Measurements from ENCODE around the gene SPINK8.

SPINK8 gene

DNA sequence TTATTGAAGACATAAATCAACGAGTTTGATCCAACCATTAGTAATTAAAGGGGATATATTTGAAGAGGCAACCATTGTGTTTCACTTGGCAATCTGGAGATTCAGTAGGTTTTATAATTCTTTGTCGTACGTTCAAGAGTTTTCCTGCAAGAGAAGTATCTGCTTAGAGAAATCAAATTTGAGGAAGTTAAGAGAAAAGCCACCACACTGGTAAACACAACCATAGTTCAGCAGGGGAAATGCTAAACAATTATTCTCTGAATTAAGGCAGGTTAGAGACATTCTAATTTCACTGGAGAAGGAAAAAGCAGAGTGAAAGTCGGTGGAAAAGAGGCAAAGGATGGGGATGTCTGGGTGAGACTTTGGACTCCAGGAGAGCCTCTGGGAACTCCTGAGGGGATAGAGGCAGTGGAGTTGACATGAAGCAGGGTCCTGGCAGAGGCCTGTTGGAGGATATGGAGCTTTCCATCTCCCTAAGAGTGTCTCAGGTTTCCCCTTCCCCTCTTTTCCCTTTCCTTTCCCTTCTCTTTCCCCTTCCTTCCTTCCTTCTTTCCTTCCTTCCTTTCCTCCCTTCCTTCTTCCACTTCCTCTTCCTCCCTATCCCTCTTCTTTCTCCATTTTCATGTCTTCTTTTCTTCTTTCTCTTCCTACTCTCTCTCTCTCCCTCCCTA lies 26.5 kb downstream of the SPINK8 start:
- no peak overlapping the region for H3K4ac ChIP-seq (ENCODE audit: low read depth, low read length)
- H3K27ac ChIP-seq (ENCODE audit: low read depth, low read length), result no peak overlapping the region
- no peak overlapping the region for H2AK5ac ChIP-seq (ENCODE audit: low read length)
- no CpG with 5 or more reads among the region's 4 CpGs for WGBS (ENCODE audit: extremely low coverage, insufficient coverage, insufficient read length)
- no peaks in the 10 kb centered on the region for H3K27me3 ChIP-seq (ENCODE audit: insufficient read depth, low read length)
- no peak overlapping the region for H2BK120ac ChIP-seq (ENCODE audit: insufficient read depth, low read length, poor library complexity)
- no peak overlapping the region for H3K9ac ChIP-seq (ENCODE audit: low read length)
- no peak overlapping the region for H3K23ac ChIP-seq (ENCODE audit: low read length)
- H4K8ac ChIP-seq (ENCODE audit: low read depth, low read length), result no peak overlapping the region
- no peak overlapping the region for H2BK12ac ChIP-seq (ENCODE audit: low read length)
- H3K9me3 ChIP-seq (ENCODE audit: insufficient read depth, low read depth, low read length), result no peaks in the 10 kb centered on the region
- H3K14ac ChIP-seq (ENCODE audit: low read length), result no peak overlapping the region
- no peak overlapping the region for H2AFZ ChIP-seq (ENCODE audit: insufficient read depth, low read length, poor library complexity)
- H4K12ac ChIP-seq (ENCODE audit: low read depth, low read length), result no peak overlapping the region
- no peaks in the 10 kb centered on the region for H3K79me1 ChIP-seq (ENCODE audit: low read length)
- DNase-seq, result no peak
- no peak overlapping the region for H3K4me2 ChIP-seq (ENCODE audit: low read length)
- H2BK5ac ChIP-seq (ENCODE audit: low read depth, low read length, poor library complexity), result no peak overlapping the region
- H3K36me3 ChIP-seq (ENCODE audit: control insufficient read depth in 1 of 2, insufficient read depth in 2 of 2, low read length in 2 of 2), result no peaks in the 10 kb centered on the region
- no peaks in the 10 kb centered on the region for H3K79me2 ChIP-seq (ENCODE audit: control insufficient read depth, insufficient read depth, low read length, poor library complexity)
- H3K18ac ChIP-seq (ENCODE audit: low read length), result no peak overlapping the region
- H4K91ac ChIP-seq (ENCODE audit: low read depth, low read length), result no peak overlapping the region
- peaks cover under 1 to 2% of the 10 kb centered on the region in 2 experiments for H3K4me1 ChIP-seq (ENCODE audit: control insufficient read depth in 1 of 2, insufficient read depth in 2 of 2, low read length in 2 of 2)
- H3K4me3 ChIP-seq (ENCODE audit: low read depth, low read length), result no peak overlapping the region

GRCh38 chr3:48306290-48306689 lies 27.2 kb downstream of the SPINK8 start:
- WGBS (ENCODE audit: extremely low coverage, insufficient coverage, insufficient read length), result no CpG with 5 or more reads among the region's 2 CpGs
- Histone ChIP-seq H2AK5ac (ENCODE audit: low read length) (no peak overlapping the region), H3K14ac (ENCODE audit: low read length) (no peak overlapping the region), H4K8ac (ENCODE audit: low read depth, low read length) (no peak overlapping the region), H3K9ac (ENCODE audit: low read length) (no peak overlapping the region), H3K79me1 (ENCODE audit: low read length) (peaks cover 6% of the 10 kb centered on the region), H3K4me2 (ENCODE audit: low read length) (no peak overlapping the region), H2BK12ac (ENCODE audit: low read length) (no peak overlapping the region), H4K91ac (ENCODE audit: low read depth, low read length) (no peak overlapping the region), H3K23ac (ENCODE audit: low read length) (no peak overlapping the region), H3K27me3 (ENCODE audit: insufficient read depth, low read length) (no peaks in the 10 kb centered on the region), H3K4ac (ENCODE audit: low read depth, low read length) (no peak overlapping the region), H3K4me3 (ENCODE audit: low read depth, low read length) (no peak overlapping the region), H3K9me3 (ENCODE audit: insufficient read depth, low read depth, low read length) (no peaks in the 10 kb centered on the region), H2BK120ac (ENCODE audit: insufficient read depth, low read length, poor library complexity) (no peak overlapping the region), H2AFZ (ENCODE audit: insufficient read depth, low read length, poor library complexity) (no peak overlapping the region), H3K36me3 (ENCODE audit: control insufficient read depth in 1 of 2, insufficient read depth in 2 of 2, low read length in 2 of 2) (no peaks in the 10 kb centered on the region), H3K4me1 (ENCODE audit: control insufficient read depth in 1 of 2, insufficient read depth in 2 of 2, low read length in 2 of 2) (peaks cover 4 to 6% of the 10 kb centered on the region in 2 experiments), H3K79me2 (ENCODE audit: control insufficient read depth, insufficient read depth, low read length, poor library complexity) (peaks cover 7% of the 10 kb centered on the region), H3K18ac (ENCODE audit: low read length) (no peak overlapping the region), H2BK5ac (ENCODE audit: low read depth, low read length, poor library complexity) (no peak overlapping the region), H4K12ac (ENCODE audit: low read depth, low read length) (no peak overlapping the region), H3K27ac (ENCODE audit: low read depth, low read length) (no peak overlapping the region)
- no peak for DNase-seq

DNA sequence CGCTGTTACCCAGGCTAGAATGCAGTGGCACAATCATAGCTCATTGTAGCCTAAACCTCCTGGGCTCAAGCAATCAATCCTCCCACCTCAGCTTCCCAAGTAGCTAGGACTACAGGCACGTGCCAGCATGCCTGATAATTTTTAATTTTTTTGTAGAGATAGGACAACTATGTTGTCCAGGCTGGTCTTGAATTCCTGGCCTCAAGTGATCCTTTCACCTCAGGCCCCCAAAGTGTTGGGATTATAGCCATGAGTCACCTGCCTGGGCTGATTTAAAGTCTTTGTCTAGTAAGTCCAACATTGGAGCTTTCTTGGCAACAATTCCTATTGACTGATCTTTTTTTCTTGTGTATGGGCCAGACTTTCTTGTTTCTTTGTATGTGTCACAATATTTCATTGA lies 28.1 kb downstream of the SPINK8 start:
- no peaks in the 10 kb centered on the region for H3K36me3 ChIP-seq (ENCODE audit: control insufficient read depth in 1 of 2, insufficient read depth in 2 of 2, low read length in 2 of 2)
- no peak overlapping the region for H3K18ac ChIP-seq (ENCODE audit: low read length)
- no peaks in the 10 kb centered on the region for H3K27me3 ChIP-seq (ENCODE audit: insufficient read depth, low read length)
- no peak overlapping the region for H3K4ac ChIP-seq (ENCODE audit: low read depth, low read length)
- H2BK5ac ChIP-seq (ENCODE audit: low read depth, low read length, poor library complexity), result no peak overlapping the region
- H3K4me2 ChIP-seq (ENCODE audit: low read length), result no peak overlapping the region
- peaks cover 12% of the 10 kb centered on the region for H3K79me1 ChIP-seq (ENCODE audit: low read length)
- H3K4me1 ChIP-seq (ENCODE audit: control insufficient read depth in 1 of 2, insufficient read depth in 2 of 2, low read length in 2 of 2), result peaks cover 6% of the 10 kb centered on the region in 2 experiments
- H4K8ac ChIP-seq (ENCODE audit: low read depth, low read length), result no peak overlapping the region
- H4K12ac ChIP-seq (ENCODE audit: low read depth, low read length), result no peak overlapping the region
- H2BK120ac ChIP-seq (ENCODE audit: insufficient read depth, low read length, poor library complexity), result no peak overlapping the region
- H3K4me3 ChIP-seq (ENCODE audit: low read depth, low read length), result no peak overlapping the region
- peak; percentile 82 to 90 for DNase-seq
- H3K79me2 ChIP-seq (ENCODE audit: control insufficient read depth, insufficient read depth, low read length, poor library complexity), result peaks cover 11% of the 10 kb centered on the region
- peaks cover 1% of the 10 kb centered on the region for H3K9me3 ChIP-seq (ENCODE audit: insufficient read depth, low read depth, low read length)
- H3K23ac ChIP-seq (ENCODE audit: low read length), result no peak overlapping the region
- H2AK5ac ChIP-seq (ENCODE audit: low read length), result no peak overlapping the region
- H4K91ac ChIP-seq (ENCODE audit: low read depth, low read length), result no peak overlapping the region
- no peak overlapping the region for H3K9ac ChIP-seq (ENCODE audit: low read length)
- no peak overlapping the region for H3K14ac ChIP-seq (ENCODE audit: low read length)
- no peak overlapping the region for H3K27ac ChIP-seq (ENCODE audit: low read depth, low read length)
- WGBS (ENCODE audit: extremely low coverage, insufficient coverage, insufficient read length), result no CpG with 5 or more reads among the region's 2 CpGs
- H2AFZ ChIP-seq (ENCODE audit: insufficient read depth, low read length, poor library complexity), result no peak overlapping the region
- H2BK12ac ChIP-seq (ENCODE audit: low read length), result no peak overlapping the region

- no peak overlapping the region for H3K4me3 ChIP-seq (ENCODE audit: low read depth, low read length)
- H3K79me2 ChIP-seq (ENCODE audit: control insufficient read depth, insufficient read depth, low read length, poor library complexity), result peaks cover 11% of the 10 kb centered on the region
- H3K4me1 ChIP-seq (ENCODE audit: control insufficient read depth in 1 of 2, insufficient read depth in 2 of 2, low read length in 2 of 2), result peaks cover 9% of the 10 kb centered on the region in 2 experiments
- no peak overlapping the region for H3K9ac ChIP-seq (ENCODE audit: low read length)
- WGBS (ENCODE audit: extremely low coverage, insufficient coverage, insufficient read length), result no CpG with 5 or more reads among the region's 2 CpGs
- no peak overlapping the region for H2BK5ac ChIP-seq (ENCODE audit: low read depth, low read length, poor library complexity)
- H3K79me1 ChIP-seq (ENCODE audit: low read length), result peaks cover 12% of the 10 kb centered on the region
- H3K9me3 ChIP-seq (ENCODE audit: insufficient read depth, low read depth, low read length), result peaks cover 1% of the 10 kb centered on the region
- H3K14ac ChIP-seq (ENCODE audit: low read length), result no peak overlapping the region
- H3K23ac ChIP-seq (ENCODE audit: low read length), result no peak overlapping the region
- H3K27me3 ChIP-seq (ENCODE audit: insufficient read depth, low read length), result no peaks in the 10 kb centered on the region
- H3K27ac ChIP-seq (ENCODE audit: low read depth, low read length), result no peak overlapping the region
- no peak overlapping the region for H2AFZ ChIP-seq (ENCODE audit: insufficient read depth, low read length, poor library complexity)
- H2BK120ac ChIP-seq (ENCODE audit: insufficient read depth, low read length, poor library complexity), result no peak overlapping the region
- H3K36me3 ChIP-seq (ENCODE audit: control insufficient read depth in 1 of 2, insufficient read depth in 2 of 2, low read length in 2 of 2), result peaks cover 3 to 4% of the 10 kb centered on the region in 2 experiments
- no peak overlapping the region for H2BK12ac ChIP-seq (ENCODE audit: low read length)
- H3K4ac ChIP-seq (ENCODE audit: low read depth, low read length), result no peak overlapping the region
- H4K8ac ChIP-seq (ENCODE audit: low read depth, low read length), result no peak overlapping the region
- H3K4me2 ChIP-seq (ENCODE audit: low read length), result no peak overlapping the region
- no peak overlapping the region for H3K18ac ChIP-seq (ENCODE audit: low read length)
- peak; percentile 83 to 94 for DNase-seq
- no peak overlapping the region for H4K91ac ChIP-seq (ENCODE audit: low read depth, low read length)
- no peak overlapping the region for H4K12ac ChIP-seq (ENCODE audit: low read depth, low read length)
- H2AK5ac ChIP-seq (ENCODE audit: low read length), result no peak overlapping the region
These were observed 30.4 kb downstream of the SPINK8 start for GRCh38 chr3:48303021-48303420.
